ENCODE results near the gene WRNIP1. TPM values are rescaled to one million over a fixed set of nuclear protein-coding genes. Genes with fewer than 3 reads are reported as not detected.

WRNIP1 gene
- total RNA-seq (2014; rRNA removed; shearing (Covaris generic)) = 91.8 and 100 TPM in 2 replicates

- in situ Hi-C loops (cut with HindIII; ENCODE audit: low sequenced_read_pairs) = no loop called here
These were observed at the start of gene WRNIP1 for GRCh38 chr6:2765166-2765895. WRNIP1 (plus strand) TSS chr6:2765393; CDS start chr6:2765623, 230 bp downstream.

DNA sequence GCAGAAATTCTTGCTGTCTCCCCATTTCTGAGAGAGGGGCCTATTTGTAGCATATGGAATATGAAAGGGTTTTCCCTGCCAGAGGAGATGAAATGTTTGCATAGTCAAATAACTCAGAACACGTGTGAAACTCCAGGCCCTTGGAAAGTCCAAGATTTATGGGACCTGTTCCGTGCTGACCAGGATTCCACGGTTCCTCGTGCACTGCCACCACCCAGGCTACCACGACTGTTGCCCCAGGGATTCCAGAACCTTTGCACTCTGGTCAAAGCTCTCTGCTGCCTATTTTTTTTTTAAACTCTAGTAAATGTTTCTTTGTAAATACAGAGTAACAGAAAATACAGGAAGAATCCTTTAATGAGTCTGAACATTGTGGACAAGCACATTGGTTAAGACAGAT lies 49.5 kb upstream of the WRNIP1 start:
- no peak for DNase-seq (ENCODE audit: low spot score)
- in situ Hi-C loops (cut with HindIII; ENCODE audit: low sequenced_read_pairs) = no loop called here

More at GRCh38 chr6:2765166-2765895, at the start of gene WRNIP1:
- peak; percentile 99 for DNase-seq (ENCODE audit: low spot score)

DNA sequence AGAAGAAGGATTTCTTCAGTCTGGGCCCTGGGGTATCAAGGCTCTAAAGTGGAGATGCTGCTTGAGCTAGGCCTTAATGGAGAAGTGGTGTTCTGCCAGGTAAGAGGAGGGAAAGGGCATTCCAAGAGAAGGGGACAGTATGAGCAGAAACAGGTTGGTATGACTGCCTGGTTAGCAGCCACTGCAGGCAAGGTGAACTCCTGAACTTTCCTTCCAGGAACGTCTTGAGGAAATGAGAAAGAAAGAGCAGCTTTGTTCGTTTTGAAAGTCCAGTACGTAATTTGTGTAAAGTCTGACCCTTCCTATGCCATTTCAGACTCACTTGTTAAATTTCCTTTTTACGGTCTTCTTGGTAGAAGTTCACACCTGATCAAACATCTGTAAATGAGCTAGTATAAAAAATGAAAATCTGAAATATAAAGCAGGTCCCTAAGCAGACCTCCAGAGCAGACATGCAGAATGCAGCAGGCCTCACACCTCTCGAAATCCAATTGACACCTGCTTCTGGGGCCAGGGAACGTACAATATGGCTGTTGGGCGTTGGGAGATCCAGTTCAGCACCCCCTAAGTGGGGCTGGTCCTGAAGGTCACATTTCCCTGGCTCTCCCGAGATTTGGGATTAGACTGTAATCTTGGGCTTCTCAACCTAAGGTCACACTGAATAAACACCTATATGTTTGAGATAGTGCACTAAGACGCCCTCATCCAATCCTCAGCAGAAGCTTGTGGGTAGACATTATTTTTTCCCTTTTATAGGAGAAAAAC lies 48.1 kb upstream of the WRNIP1 start:
- in situ Hi-C loops (cut with HindIII; ENCODE audit: low sequenced_read_pairs) = no loop called here
- no peak for DNase-seq (ENCODE audit: low spot score)

- no peak for DNase-seq (ENCODE audit: low spot score)
- in situ Hi-C loops (cut with HindIII; ENCODE audit: low sequenced_read_pairs) = no loop called here
These were observed 46.7 kb upstream of the WRNIP1 start for GRCh38 chr6:2718334-2719092.

- in situ Hi-C loops (cut with HindIII; ENCODE audit: low sequenced_read_pairs) = no loop called here
- DNase-seq (ENCODE audit: low spot score) = no peak
These were observed 46.1 kb upstream of the WRNIP1 start for GRCh38 chr6:2719093-2719455.

GRCh38 chr6:2721219-2721618 lies 44.0 kb upstream of the WRNIP1 start:
- in situ Hi-C loops (cut with HindIII; ENCODE audit: low sequenced_read_pairs) = no loop called here
- no peak for DNase-seq (ENCODE audit: low spot score)

DNA sequence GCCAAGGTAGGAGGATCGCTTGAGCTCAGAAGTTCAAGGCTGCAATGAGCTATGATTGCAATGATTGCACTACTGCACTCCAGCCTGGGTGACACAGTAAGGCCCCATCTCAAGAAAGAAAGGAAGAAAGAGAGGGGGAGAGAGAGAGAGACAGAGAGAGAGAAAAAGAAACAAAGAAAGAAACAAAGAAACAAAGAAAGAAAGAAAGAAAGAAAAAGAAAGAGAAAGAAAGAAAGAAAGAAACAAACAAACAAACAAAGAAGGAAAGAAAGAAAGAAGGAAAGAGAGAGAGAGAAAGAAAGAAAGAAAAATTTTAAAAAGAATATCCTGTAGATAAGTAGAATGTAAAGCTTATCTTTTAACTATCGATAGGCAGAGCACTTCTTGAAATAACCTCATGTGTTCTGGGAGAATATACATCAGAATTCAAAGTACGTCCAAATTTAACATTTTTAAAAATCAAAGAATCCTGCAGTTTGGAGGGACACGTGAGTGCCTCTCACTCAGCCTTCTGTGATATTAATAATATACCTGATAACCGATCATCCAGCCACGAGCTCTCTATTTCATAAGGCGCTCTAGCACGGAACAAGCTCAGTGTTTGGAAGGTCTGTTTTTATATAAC lies 39.7 kb upstream of the WRNIP1 start:
- DNase-seq (ENCODE audit: low spot score) = no peak
- in situ Hi-C loops (cut with HindIII; ENCODE audit: low sequenced_read_pairs) = no loop called here

DNA sequence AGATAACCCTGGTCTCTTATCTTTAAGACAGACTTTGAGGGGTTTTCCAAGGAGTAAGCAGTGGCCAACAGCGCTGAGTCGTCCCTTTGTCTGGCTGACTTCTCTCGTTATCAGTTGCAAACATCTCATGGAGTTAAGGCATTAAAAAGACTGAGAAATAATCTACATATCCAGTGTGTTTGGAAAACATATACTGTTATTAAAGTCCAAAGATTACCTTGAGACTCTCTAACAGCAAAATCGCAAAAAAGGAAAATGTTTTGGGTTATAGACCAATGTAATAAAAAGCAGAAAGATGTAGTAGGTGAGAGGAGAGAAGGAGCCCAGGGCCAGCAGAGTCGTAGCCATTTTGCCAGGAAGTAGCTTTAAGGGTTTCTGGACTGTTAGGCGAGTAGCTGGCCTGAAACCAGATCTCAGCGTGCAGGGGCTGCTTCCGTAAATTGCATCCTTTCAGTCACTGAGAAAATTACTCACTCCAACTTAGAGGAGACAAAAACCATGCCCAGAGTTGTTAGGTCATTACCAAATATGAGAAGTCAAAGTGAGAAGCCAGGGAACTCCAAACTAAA lies 39.1 kb upstream of the WRNIP1 start:
- DNase-seq (ENCODE audit: low spot score) = no peak
- in situ Hi-C loops (cut with HindIII; ENCODE audit: low sequenced_read_pairs) = no loop called here

- in situ Hi-C loops (cut with HindIII; ENCODE audit: low sequenced_read_pairs) = no loop called here
- no peak for DNase-seq (ENCODE audit: low spot score)
These were observed 35.3 kb upstream of the WRNIP1 start for GRCh38 chr6:2729921-2730320.

DNA sequence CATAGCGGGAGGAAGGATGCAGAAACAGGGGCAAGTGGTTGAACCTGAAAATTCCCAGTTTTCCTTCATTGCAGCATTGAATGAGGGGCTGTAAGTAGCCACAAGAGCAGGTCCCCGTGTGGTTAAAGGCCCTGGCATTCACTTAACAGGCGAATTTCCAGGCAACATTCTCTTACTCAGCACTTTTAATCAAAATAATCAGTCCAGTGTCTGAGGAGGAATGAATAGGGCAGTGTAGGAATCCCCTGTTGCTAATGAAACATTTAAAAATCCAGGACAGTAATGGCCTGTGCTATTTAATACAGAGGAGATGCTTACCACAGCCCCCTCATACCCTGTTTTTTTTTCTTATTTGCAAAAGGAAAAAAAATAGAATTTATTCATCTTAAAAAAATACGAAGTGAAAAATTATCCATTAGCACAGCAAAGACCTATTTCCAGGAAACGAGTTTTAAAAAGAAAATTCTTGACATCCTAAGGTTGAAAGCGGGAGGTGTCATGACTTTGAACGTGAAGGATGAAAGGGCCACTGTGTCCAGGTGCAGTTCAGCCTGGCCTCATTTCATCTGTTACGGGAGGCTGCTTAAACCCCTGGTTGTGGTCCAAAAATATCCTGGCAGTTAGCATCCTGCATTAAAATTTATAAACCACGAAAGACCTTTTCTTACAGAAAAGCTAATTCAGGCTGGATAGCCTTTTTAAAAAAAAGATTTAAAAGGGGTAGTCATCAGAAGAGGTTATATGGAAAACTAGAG lies 34.7 kb upstream of the WRNIP1 start:
- in situ Hi-C loops (cut with HindIII; ENCODE audit: low sequenced_read_pairs) = no loop called here
- no peak for DNase-seq (ENCODE audit: low spot score)

- DNase-seq (ENCODE audit: low spot score) = no peak
- in situ Hi-C loops (cut with HindIII; ENCODE audit: low sequenced_read_pairs) = no loop called here
These were observed 33.8 kb upstream of the WRNIP1 start for GRCh38 chr6:2731281-2731909.

GRCh38 chr6:2732503-2733089 lies 32.6 kb upstream of the WRNIP1 start:
- in situ Hi-C loops (cut with HindIII; ENCODE audit: low sequenced_read_pairs) = no loop called here
- DNase-seq (ENCODE audit: low spot score) = peak; percentile 34

DNA sequence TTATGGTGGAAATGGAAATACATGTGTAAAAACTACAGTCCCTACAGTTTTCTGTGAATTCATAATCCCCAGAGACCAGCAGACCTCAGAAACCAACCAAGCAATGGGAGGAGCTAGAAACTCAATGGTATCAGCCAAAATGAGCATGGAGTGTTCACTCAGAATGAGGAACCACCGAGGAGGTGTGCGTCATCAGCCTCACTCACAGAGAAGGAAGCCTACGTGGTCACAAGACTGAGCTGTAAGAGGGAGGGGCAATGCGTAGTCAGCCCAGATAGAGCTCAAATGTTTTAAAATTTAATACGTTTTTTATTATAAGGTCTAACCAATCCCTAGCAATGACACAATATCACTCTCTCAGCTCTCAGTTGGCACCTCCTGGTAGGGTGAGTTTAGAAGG lies 31.9 kb upstream of the WRNIP1 start:
- in situ Hi-C loops (cut with HindIII; ENCODE audit: low sequenced_read_pairs) = no loop called here

GRCh38 chr6:2733736-2734480 lies 31.3 kb upstream of the WRNIP1 start:
- peak; percentile 61 for DNase-seq (ENCODE audit: low spot score)
- in situ Hi-C loops (cut with HindIII; ENCODE audit: low sequenced_read_pairs) = no loop called here

More for the DNA sequence above, 31.9 kb upstream of the WRNIP1 start:
- no peak for DNase-seq (ENCODE audit: low spot score)

DNA sequence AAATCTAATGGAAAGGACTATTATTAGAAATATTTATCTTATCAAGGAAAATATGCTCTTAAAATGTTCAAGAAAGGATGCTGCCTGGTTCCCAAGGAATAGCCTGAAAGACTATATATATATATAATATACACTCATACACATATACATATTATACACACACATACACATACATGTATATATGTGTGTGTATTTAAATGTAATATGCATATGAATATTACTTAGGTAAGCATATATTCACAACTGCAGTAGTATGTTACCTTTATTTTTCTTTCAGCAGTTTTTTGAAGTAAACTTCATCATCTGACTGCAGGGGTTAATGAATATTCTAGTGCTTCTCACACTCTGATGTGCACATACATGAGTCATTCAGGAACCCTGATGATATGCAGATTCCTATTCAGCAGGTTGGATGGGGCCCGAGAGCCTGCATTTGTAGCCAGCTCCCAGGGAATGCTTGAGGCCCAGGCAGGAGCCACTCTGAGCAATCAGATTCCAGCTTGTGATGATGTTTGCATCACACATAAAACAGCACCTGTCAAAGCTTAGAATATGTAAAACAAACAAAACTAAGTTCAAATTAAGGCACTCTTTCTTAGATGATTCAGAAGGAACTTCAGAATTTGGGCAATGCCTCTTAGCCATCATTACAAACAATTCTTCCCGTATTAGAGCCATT lies 30.6 kb upstream of the WRNIP1 start:
- in situ Hi-C loops (cut with HindIII; ENCODE audit: low sequenced_read_pairs) = no loop called here
- no peak for DNase-seq (ENCODE audit: low spot score)

DNA sequence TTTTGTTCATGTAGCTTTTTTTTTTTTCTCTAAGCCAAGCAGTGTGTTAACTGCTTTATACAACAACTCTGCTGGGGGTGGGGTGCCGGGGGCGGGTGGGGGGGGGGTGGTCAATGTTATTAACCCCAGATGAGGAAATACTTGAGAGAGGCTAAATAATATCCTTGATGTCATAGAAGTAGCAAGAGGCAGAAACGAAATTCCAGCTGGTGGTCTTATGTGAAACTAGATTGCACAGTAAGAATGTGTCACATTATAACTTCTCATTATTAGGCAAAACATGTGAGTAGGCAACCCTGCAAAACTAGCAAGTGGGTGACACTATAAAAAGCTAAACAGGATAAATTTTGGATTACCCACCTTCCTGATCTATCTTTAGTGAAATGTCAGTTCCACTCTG lies 27.3 kb upstream of the WRNIP1 start:
- DNase-seq (ENCODE audit: low spot score) = no peak
- in situ Hi-C loops (cut with HindIII; ENCODE audit: low sequenced_read_pairs) = no loop called here

Data from G401 (cell line).